ACHN (cell line): ENCODE results near the gene CCL8.
"Not testable (repeated sequence)": the region's sequence is repeated elsewhere in the genome, so short reads cannot be mapped to it uniquely, and the experiment has no call there.

ENCODE experiments used
- DNase-seq: peaks from one replicate; pipeline ENCODE4 v3.0.0-alpha.2; 2015
- in situ Hi-C: cut with HindIII; loops from 2 replicates; pipeline ENCODE4 v1.10.0; 2017; ENCODE audit warnings: low sequenced_read_pairs, low pct_ligation_motif_present, low pct_unique_long_range_greater_than_20kb

Gene CCL8

GRCh38 chr17:34307110-34307509 is 12.1 kb upstream of the CCL8 start:
- in situ Hi-C loops = loop anchor here (25.0 kb wide), 1 partner anchor 95 kb away; no protein-coding TSS in a partner anchor
- DNase-seq = no peak

GRCh38 chr17:34308371-34308770 is 10.9 kb upstream of the CCL8 start:
- in situ Hi-C loops = loop anchor here (25.0 kb wide), 1 partner anchor 96 kb away; no protein-coding TSS in a partner anchor
- no peak for DNase-seq

GRCh38 chr17:34311291-34311690 is 7.9 kb upstream of the CCL8 start:
- DNase-seq = no peak
- in situ Hi-C loops = loop anchor here (25.0 kb wide), 1 partner anchor 99 kb away; no protein-coding TSS in a partner anchor

GRCh38 chr17:34312080-34312479 is 7.2 kb upstream of the CCL8 start:
- in situ Hi-C loops = loop anchor here (25.0 kb wide), 1 partner anchor 100 kb away; no protein-coding TSS in a partner anchor
- no peak for DNase-seq

- in situ Hi-C loops = loop anchor here (25.0 kb wide), 1 partner anchor 101 kb away; no protein-coding TSS in a partner anchor
- no peak for DNase-seq
Measured at GRCh38 chr17:34313164-34313563, 6.1 kb upstream of the CCL8 start.

GRCh38 chr17:34314279-34314678 is 5.0 kb upstream of the CCL8 start:
- no peak for DNase-seq
- in situ Hi-C loops = loop anchor here (25.0 kb wide), 1 partner anchor 102 kb away; no protein-coding TSS in a partner anchor

- in situ Hi-C loops = loop anchor here (25.0 kb wide), 1 partner anchor 106 kb away; no protein-coding TSS in a partner anchor
- DNase-seq = peak; percentile 9
Measured at GRCh38 chr17:34318474-34318873, 761 bp upstream of the CCL8 start.

GRCh38 chr17:34321964-34322363 is 2.7 kb downstream of the CCL8 start:
- in situ Hi-C loops = loop anchor here (25.0 kb wide), 1 partner anchor 110 kb away; no protein-coding TSS in a partner anchor
- no peak for DNase-seq

- DNase-seq = not testable (repeated sequence)
Measured at GRCh38 chr17:34327580-34327979, 8.3 kb downstream of the CCL8 start.

DNA sequence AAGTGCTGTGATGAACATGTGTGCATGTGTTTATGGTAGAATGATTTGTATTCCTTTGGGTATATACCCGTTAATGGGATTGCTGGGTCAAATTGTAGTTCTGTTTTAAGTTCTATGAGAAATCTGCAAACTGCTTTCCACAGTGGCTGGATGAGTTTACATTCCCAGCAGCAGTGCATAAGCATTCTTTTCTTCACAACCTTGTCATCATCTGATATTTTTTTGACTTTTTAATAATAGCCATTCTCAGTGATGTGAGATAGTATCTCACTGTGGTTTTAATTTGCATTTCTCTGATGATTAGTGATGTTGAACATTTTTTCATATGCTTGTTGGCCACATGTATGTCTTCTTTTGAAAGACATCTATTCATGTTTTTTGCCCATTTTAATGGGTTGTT is 18.5 kb downstream of the CCL8 start:
- DNase-seq = no peak
- in situ Hi-C loops = no loop called here

More at GRCh38 chr17:34327580-34327979, 8.3 kb downstream of the CCL8 start:
- in situ Hi-C loops = not testable (repeated sequence)

- in situ Hi-C loops = no loop called here
Measured at GRCh38 chr17:34339138-34339770, 20.0 kb downstream of the CCL8 start.

DNA sequence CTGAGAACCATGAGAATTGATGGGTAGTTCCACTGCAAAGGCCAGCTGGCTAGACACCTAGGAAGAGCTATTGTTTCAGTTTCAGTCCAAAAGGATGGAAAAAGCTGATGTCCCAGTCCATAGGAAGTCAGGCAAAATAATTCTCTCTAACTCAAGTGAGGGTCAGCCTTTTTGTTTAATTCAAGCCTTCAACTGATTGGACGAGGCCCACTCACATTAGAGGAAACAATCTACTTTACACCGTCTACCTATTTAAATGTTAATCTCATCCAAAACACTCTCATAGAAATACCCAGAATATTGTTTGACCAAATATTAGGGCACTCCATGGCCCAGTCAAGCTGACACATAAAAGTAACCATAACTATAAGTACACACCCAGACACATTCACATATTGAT is 22.7 kb downstream of the CCL8 start:
- in situ Hi-C loops = no loop called here
- DNase-seq = no peak

More at GRCh38 chr17:34339138-34339770, 20.0 kb downstream of the CCL8 start:
- DNase-seq = no peak

- no peak for DNase-seq
- in situ Hi-C loops = no loop called here
Measured at GRCh38 chr17:34347063-34347462, 27.8 kb downstream of the CCL8 start.

- DNase-seq = no peak
- in situ Hi-C loops = no loop called here
Measured at GRCh38 chr17:34349751-34350150, 30.5 kb downstream of the CCL8 start.

DNA sequence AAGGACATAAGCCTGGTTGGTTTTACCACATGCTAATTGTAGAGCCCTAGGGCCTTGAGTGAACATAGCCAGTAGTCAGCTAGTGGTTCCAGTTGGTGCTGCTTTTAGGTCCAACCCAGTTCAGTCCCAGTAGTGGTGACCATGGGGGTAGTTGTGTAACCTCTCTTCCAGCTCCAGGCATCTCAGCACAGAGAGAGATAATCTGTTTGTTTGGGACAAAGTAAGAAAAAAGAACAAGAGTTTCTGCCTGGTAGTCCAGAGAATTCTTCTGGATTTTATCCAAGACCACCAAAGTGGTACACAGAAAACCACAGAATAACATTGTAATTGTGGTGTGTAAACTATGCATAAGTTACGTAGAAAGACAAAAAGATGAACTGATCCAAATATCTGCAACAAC is 31.9 kb downstream of the CCL8 start:
- DNase-seq = no peak
- in situ Hi-C loops = no loop called here

- no peak for DNase-seq
- in situ Hi-C loops = no loop called here
Measured at GRCh38 chr17:34352191-34352590, 33.0 kb downstream of the CCL8 start.

DNA sequence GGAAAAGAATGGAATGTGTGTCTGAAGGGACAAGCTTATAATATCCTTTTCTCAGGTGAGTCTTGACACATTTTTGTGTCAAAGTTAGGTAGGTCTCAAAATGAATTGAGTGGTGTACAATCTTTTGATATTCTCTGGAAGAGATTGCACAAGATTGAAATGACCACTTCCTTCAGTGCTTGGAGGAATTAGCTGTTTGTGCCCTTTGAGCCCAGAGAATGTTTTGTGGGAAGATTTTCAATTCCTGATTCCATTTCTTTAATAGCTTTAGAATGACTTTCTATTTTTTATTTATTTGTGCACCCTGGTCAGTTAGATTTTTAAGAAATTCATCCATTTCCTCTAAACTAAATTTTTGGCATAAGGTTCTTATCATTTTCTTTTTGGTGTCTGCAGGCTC is 35.4 kb downstream of the CCL8 start:
- in situ Hi-C loops = no loop called here
- DNase-seq = no peak

- DNase-seq = no peak
- in situ Hi-C loops = no loop called here
Measured at GRCh38 chr17:34356194-34356593, 37.0 kb downstream of the CCL8 start, which contains the start of gene CCL13. CCL13 (plus strand) TSS chr17:34356480; CDS start chr17:34356527, 47 bp downstream.

DNA sequence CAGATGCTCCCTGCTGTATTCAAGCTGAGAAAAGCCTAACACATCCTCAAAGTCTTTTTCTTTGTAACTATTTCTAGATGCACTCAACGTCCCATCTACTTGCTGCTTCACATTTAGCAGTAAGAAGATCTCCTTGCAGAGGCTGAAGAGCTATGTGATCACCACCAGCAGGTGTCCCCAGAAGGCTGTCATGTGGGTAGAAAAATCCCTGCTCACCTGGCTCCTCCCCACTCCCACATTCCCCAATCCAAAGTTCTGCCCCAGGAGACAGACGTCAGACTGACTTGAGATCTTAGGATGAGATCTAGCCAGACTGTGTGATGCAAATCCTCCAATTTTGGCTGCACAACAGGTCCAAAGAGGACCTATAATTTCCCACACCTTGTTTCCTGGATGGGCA is 38.2 kb downstream of the CCL8 start:
- in situ Hi-C loops = no loop called here
- no peak for DNase-seq

GRCh38 chr17:34358631-34359030 is 39.4 kb downstream of the CCL8 start:
- no peak for DNase-seq
- in situ Hi-C loops = no loop called here
